H1 (cell line): Measurements from ENCODE around the gene TRIM14. TPM values are rescaled to one million over a fixed set of nuclear protein-coding genes. Genes with fewer than 3 reads are reported as not detected.

Source experiments
- CTCF ChIA-PET: fragments of 300-600 bp; sonication (Branson Sonifier 250); formaldehyde crosslinking; loops from one replicate; lab custom pipeline; 2021; ENCODE audit not compliant: partially characterized antibody; lab: Charles Lee
- POLR2A ChIA-PET: fragments of 300-600 bp; sonication (Branson Sonifier 250); formaldehyde crosslinking; loops from one replicate; lab custom pipeline; 2021; ENCODE audit warnings: inconsistent platforms; ENCODE audit not compliant: partially characterized antibody; lab: Charles Lee
- DNase-seq, 2 experiments: peaks; one replicate each; pipeline versions ENCODE4 v3.0.0 to v3.0.0-alpha.2; 2010 to 2022; ENCODE audit warnings: low spot score in 2 of 2, low read depth in 1 of 2, mixed read lengths in 1 of 2
- FAIRE-seq: peaks from 2 replicates; lab custom pipeline; 2011; peaks lifted over from hg19 to GRCh38; lab: Jason Lieb, UNC
- H2AFZ ChIP-seq: 2 replicates; pipeline ENCODE4 v1.8.1; 2012; ENCODE audit warnings: low read length, inconsistent platforms
- H2AK5ac ChIP-seq: 2 replicates; pipeline ENCODE4 v1.6.1; 2013; ENCODE audit warnings: low read depth, low read length
- H2BK120ac ChIP-seq: replicated peaks from 2 replicates; pipeline ENCODE3; 2013; ENCODE audit warnings: low read depth, low read length, inconsistent platforms
- H2BK12ac ChIP-seq: 2 replicates; pipeline ENCODE4 v1.6.1; 2013; ENCODE audit warnings: low read depth, low read length
- H2BK15ac ChIP-seq: 2 replicates; pipeline ENCODE4 v1.6.1; 2013; ENCODE audit warnings: low read length
- H2BK20ac ChIP-seq: 2 replicates; pipeline ENCODE4 v1.6.1; 2013; ENCODE audit warnings: low read length
- H2BK5ac ChIP-seq: 2 replicates; pipeline ENCODE4 v1.6.1; 2013; ENCODE audit warnings: low read depth, low read length
- H3K14ac ChIP-seq: 2 replicates; pipeline ENCODE4 v1.6.1; 2013; ENCODE audit warnings: inconsistent platforms; ENCODE audit not compliant: insufficient read length
- H3K18ac ChIP-seq: 2 replicates; pipeline ENCODE4 v1.6.1; 2013; ENCODE audit warnings: low read length; ENCODE audit errors: extremely low read depth
- H3K23ac ChIP-seq: 2 replicates; pipeline ENCODE4 v1.6.1; 2013; ENCODE audit warnings: inconsistent platforms; ENCODE audit not compliant: insufficient read length
- H3K23me2 ChIP-seq: 2 replicates; pipeline ENCODE4 v1.6.1; 2013; ENCODE audit warnings: low read depth, low read length
- H3K27ac ChIP-seq: 2 replicates; pipeline ENCODE4 v1.6.1; 2011; ENCODE audit warnings: low read depth, low read length, inconsistent platforms
- H3K27me3 ChIP-seq, 4 experiments: replicated peaks in 1 of 4; 1 replicate in 1 of 4; 2 replicates in 3 of 4; pipeline versions ENCODE4 v1.6.1 to v1.8.1; 2011 to 2013; ENCODE audit warnings: low read length in 3 of 4, mild to moderate bottlenecking in 3 of 4, inconsistent platforms in 2 of 4, mixed read lengths in 2 of 4, moderate library complexity in 1 of 4; ENCODE audit not compliant: control insufficient read depth in 3 of 4, insufficient read depth in 3 of 4; ENCODE audit errors: extremely low read depth in 1 of 4
- H3K36me3 ChIP-seq, 4 experiments: 2 replicates each; pipeline versions ENCODE4 v1.6.1 to v1.8.1; 2011 to 2013; ENCODE audit warnings: mild to moderate bottlenecking in 4 of 4, low read length in 3 of 4, moderate library complexity in 2 of 4, control low read depth in 1 of 4, inconsistent platforms in 1 of 4; ENCODE audit not compliant: insufficient read depth in 4 of 4, control insufficient read depth in 2 of 4
- H3K4ac ChIP-seq: replicated peaks from 2 replicates; pipeline ENCODE3; 2013; ENCODE audit warnings: low read length, low read depth, mixed read lengths, inconsistent platforms; ENCODE audit not compliant: insufficient read length
- H3K4me1 ChIP-seq, 4 experiments: replicated peaks in 1 of 4; 1 replicate in 1 of 4; 2 replicates in 3 of 4; pipeline versions ENCODE4 v1.6.1 to v1.8.1; 2011 to 2013; ENCODE audit warnings: low read length in 3 of 4, inconsistent platforms in 2 of 4, mixed read lengths in 1 of 4; ENCODE audit not compliant: insufficient read depth in 4 of 4, control insufficient read depth in 3 of 4
- H3K4me2 ChIP-seq, 2 experiments: 2 replicates each; pipeline versions ENCODE4 v1.6.1 to v1.8.1; 2011 to 2013; ENCODE audit warnings: low read depth in 2 of 2, low read length in 2 of 2, control low read depth in 1 of 2, inconsistent platforms in 1 of 2, mild to moderate bottlenecking in 1 of 2; ENCODE audit not compliant: insufficient read depth in 1 of 2
- H3K4me3 ChIP-seq, 4 experiments: fragments of 200-600, 300-600 bp in 1 of 4; sonication (generic), shearing (Covaris generic), sonication (Bioruptor Twin) in 1 of 4; 2 replicates each; pipeline versions ENCODE4 v1.5.1 to v1.8.1; 2011 to 2016; ENCODE audit warnings: low read length in 4 of 4, low read depth in 3 of 4, control low read depth in 2 of 4, inconsistent platforms in 2 of 4, mild to moderate bottlenecking in 2 of 4, mixed read lengths in 1 of 4, moderate library complexity in 1 of 4; ENCODE audit not compliant: insufficient read depth in 2 of 4; ENCODE audit errors: extremely low read depth in 1 of 4
- H3K56ac ChIP-seq: replicated peaks from 2 replicates; pipeline ENCODE3; 2013; ENCODE audit warnings: low read depth, mild to moderate bottlenecking, mixed read lengths, low read length, inconsistent platforms; ENCODE audit not compliant: insufficient read length
- H3K79me1 ChIP-seq: 2 replicates; pipeline ENCODE4 v1.6.1; 2013; ENCODE audit warnings: low read depth, low read length, control low read depth
- H3K79me2 ChIP-seq, 2 experiments: 2 replicates each; pipeline versions ENCODE4 v1.6.1 to v1.8.1; 2012 to 2013; ENCODE audit warnings: low read length in 2 of 2, mild to moderate bottlenecking in 2 of 2, inconsistent platforms in 1 of 2; ENCODE audit not compliant: insufficient read depth in 2 of 2, control insufficient read depth in 1 of 2
- H3K9ac ChIP-seq, 4 experiments: replicated peaks in 1 of 4; 1 replicate in 1 of 4; 2 replicates in 3 of 4; pipeline versions ENCODE4 v1.6.1 to v1.8.1; 2011 to 2013; ENCODE audit warnings: low read depth in 3 of 4, low read length in 3 of 4, control low read depth in 2 of 4, mild to moderate bottlenecking in 2 of 4, moderate library complexity in 2 of 4, inconsistent platforms in 1 of 4; ENCODE audit errors: extremely low read depth in 1 of 4
- H3K9me3 ChIP-seq, 2 experiments: 2 replicates each; pipeline versions ENCODE4 v1.6.1 to v1.8.1; 2012 to 2013; ENCODE audit warnings: mild to moderate bottlenecking in 2 of 2, moderate library complexity in 2 of 2, control low read depth in 1 of 2, inconsistent platforms in 1 of 2, low read depth in 1 of 2, low read length in 1 of 2, mixed read lengths in 1 of 2; ENCODE audit not compliant: insufficient read depth in 2 of 2
- H4K20me1 ChIP-seq, 2 experiments: replicated peaks in 1 of 2; 2 replicates each; pipeline versions ENCODE3 to v1.8.1; 2011 to 2013; ENCODE audit warnings: inconsistent platforms in 2 of 2, low read length in 2 of 2, mild to moderate bottlenecking in 1 of 2; ENCODE audit not compliant: insufficient read depth in 2 of 2, control insufficient read depth in 1 of 2
- H4K5ac ChIP-seq: 2 replicates; pipeline ENCODE4 v1.6.1; 2013; ENCODE audit warnings: low read length, low read depth, mixed read lengths, inconsistent platforms; ENCODE audit not compliant: insufficient read length
- H4K8ac ChIP-seq: 2 replicates; pipeline ENCODE4 v1.8.0; 2013; ENCODE audit warnings: mild to moderate bottlenecking, moderate library complexity, low read length, inconsistent platforms; ENCODE audit not compliant: insufficient read depth; ENCODE audit errors: extremely low read depth
- H4K91ac ChIP-seq: replicated peaks from 2 replicates; pipeline ENCODE3; 2013; ENCODE audit warnings: low read length, mixed read lengths, inconsistent platforms; ENCODE audit not compliant: insufficient read length
- BRCA1 ChIP-seq: IDR thresholded peaks from 2 replicates; pipeline ENCODE4 v1.6.1; 2012; ENCODE audit warnings: low read depth, low read length, improper control_type of control experiment
- RFX5 ChIP-seq: IDR thresholded peaks from 2 replicates; pipeline ENCODE4 v1.6.1; 2011; ENCODE audit warnings: low read depth, low read length, improper control_type of control experiment, borderline replicate concordance
- RXRA ChIP-seq: IDR thresholded peaks from 2 replicates; pipeline ENCODE4 v1.6.1; 2011; ENCODE audit warnings: low read depth, mild to moderate bottlenecking, low read length, moderate library complexity; ENCODE audit not compliant: insufficient read depth
- SIN3A ChIP-seq, 2 experiments: IDR thresholded peaks in 1 of 2; conservative IDR thresholded peaks in 1 of 2; 2 replicates each; pipeline ENCODE4 v1.6.1; 2011 to 2012; ENCODE audit warnings: low read length in 2 of 2, improper control_type of control experiment in 1 of 2, low read depth in 1 of 2, mild to moderate bottlenecking in 1 of 2
- TCF12 ChIP-seq: IDR thresholded peaks from 2 replicates; pipeline ENCODE4 v1.6.1; 2011; ENCODE audit warnings: low read depth, mild to moderate bottlenecking, low read length
- YY1 ChIP-seq: IDR thresholded peaks from 2 replicates; pipeline ENCODE4 v1.6.1; 2011; ENCODE audit warnings: low read depth, mild to moderate bottlenecking, low read length
- WGBS, 2 experiments: shearing (Covaris generic) in 1 of 2; methylation state at CpG; one replicate each; pipeline versions ENCODE4 v1.1.6 to v1.1.7; 2013 to 2015; ENCODE audit warnings: low lambda C conversion rate in 2 of 2, mixed read lengths in 2 of 2, inconsistent platforms in 1 of 2, low coverage in 1 of 2, missing lambda C conversion rate in 1 of 2; ENCODE audit not compliant: insufficient replicate concordance in 2 of 2, insufficient coverage in 1 of 2, insufficient read length in 1 of 2; ENCODE audit errors: extremely low coverage in 1 of 2, missing lambda C conversion rate in 1 of 2; 5-methylcytosine and 5-hydroxymethylcytosine counted together
- polyA plus RNA-seq, 7 experiments: library from polyadenylated mRNA; depleted of rRNA in 3 of 7; stranded (reverse) in 5 of 7; unstranded in 2 of 7; fragments of >200 nt in 5 of 7; fragments of 200-250 nt in 2 of 7; gene quantifications; 1 replicate in 5 of 7; 2 replicates in 1 of 7; 4 replicates in 1 of 7; pipeline versions ENCODE4 v1.2.1 to v1.2.3, GENCODE V29; 2011 to 2013; ENCODE audit warnings: missing spikeins in 2 of 7, mixed read lengths in 2 of 7
- total RNA-seq: library from RNA; stranded (reverse); fragmentation: NEBNext Ultra II Directional; extraction: Animal tissue kit (Norgen Biotek cat#: 25700); gene quantifications from 2 replicates; pipeline ENCODE4 v1.2.1, GENCODE V29; 2021
- TF ChIP-seq, protein P1 (sequence below): IDR thresholded peaks from 2 replicates; pipeline ENCODE4 v1.6.1; 2012; ENCODE audit warnings: inconsistent platforms

Gene TRIM14
- total and polyA plus RNA-seq, 2 of the 8 experiments (the other 6 are each of a cell fraction or from before 2014, with no cell fraction given), result 9.2 to 19.4 TPM

DNA sequence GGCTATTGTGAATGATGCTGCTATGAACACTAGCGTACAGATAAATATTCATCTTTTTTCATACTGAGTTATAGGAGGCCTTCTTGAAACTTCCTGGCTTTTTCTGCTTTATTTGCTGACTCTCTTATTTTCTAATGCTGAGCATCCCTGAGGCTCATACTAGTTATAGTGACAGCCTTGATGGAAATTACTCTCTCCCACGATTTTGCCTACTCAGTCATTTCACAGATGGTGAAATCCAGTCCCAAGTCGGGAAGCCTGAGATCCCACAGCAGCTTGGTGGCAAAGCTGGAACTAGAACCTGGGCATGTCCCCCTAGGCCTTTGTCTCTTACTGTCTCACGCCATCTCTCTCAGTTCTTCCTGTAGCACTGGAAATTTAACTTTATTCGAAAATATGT is 40.1 kb downstream of the TRIM14 start:
- Histone ChIP-seq H2BK120ac (no peak overlapping the region), H4K5ac (no peak overlapping the region), H2AK5ac (no peak overlapping the region), H3K9me3 (no peaks in the 10 kb centered on the region), H2BK12ac (no peak overlapping the region), H3K27ac (no peak overlapping the region), H3K36me3 (peaks cover 2 to 28% (median 10%) of the 10 kb centered on the region in 4 experiments; a peak in 5 of 8 replicates), H4K8ac (no peak overlapping the region), H3K56ac (no peak overlapping the region), H3K4me1 (peaks cover 0 to 11% (median 6%) of the 10 kb centered on the region in 4 experiments; a peak in 4 of 7 replicates), H2BK20ac (no peak overlapping the region), H3K18ac (no peak overlapping the region), H3K4me2 (no peak overlapping the region), H4K91ac (no peak overlapping the region), H3K79me1 (no peaks in the 10 kb centered on the region), H4K20me1 (peaks cover 4 to 9% of the 10 kb centered on the region in 2 experiments), H3K23me2 (no peaks in the 10 kb centered on the region), H3K27me3 (no peaks in the 10 kb centered on the region), H3K23ac (no peak overlapping the region), H3K4ac (no peak overlapping the region), H3K9ac (no peak overlapping the region), H3K4me3 (no peak overlapping the region), H2AFZ (no peak overlapping the region), H2BK5ac (no peak overlapping the region), H3K14ac (no peak overlapping the region), H2BK15ac (no peak overlapping the region), H3K79me2 (no peaks in the 10 kb centered on the region)
- CTCF ChIA-PET, result interaction anchor here (1.0 to 1.2 kb wide), 2 partner anchors 114 to 496 kb away, joined by 3 read pairs; no protein-coding TSS in a partner anchor
- 90% methylated on average over 5 of the region's 5 CpGs; no CpG with 5 or more reads in 1 of the 2 experiments for WGBS, 2 experiments
- no peak for FAIRE-seq
- POLR2A ChIA-PET, result interaction anchor here (0.6 kb wide), 1 partner anchor 21 kb away, joined by 3 read pairs; no protein-coding TSS in a partner anchor
- DNase-seq, result no peak
- TF ChIP-seq RXRA, result no peak
- TF ChIP-seq YY1, result no peak
- TF ChIP-seq, protein P1, sequence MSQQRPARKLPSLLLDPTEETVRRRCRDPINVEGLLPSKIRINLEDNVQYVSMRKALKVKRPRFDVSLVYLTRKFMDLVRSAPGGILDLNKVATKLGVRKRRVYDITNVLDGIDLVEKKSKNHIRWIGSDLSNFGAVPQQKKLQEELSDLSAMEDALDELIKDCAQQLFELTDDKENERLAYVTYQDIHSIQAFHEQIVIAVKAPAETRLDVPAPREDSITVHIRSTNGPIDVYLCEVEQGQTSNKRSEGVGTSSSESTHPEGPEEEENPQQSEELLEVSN, result no peak
- no peak for TF ChIP-seq BRCA1
- TF ChIP-seq SIN3A (conservative IDR thresholded peaks at IDR 0.05 in 1 of 2, IDR thresholded peaks at IDR 0.05 in 1 of 2; ENCODE audit: low read depth in 1 of 2, low read length in 2 of 2), result no peak
- no peak for TF ChIP-seq TCF12
- TF ChIP-seq RFX5, result no peak
